Neural progenitor cell (in vitro differentiated cells): ENCODE data around the gene ZNF516. TPM values are rescaled to one million over a fixed set of nuclear protein-coding genes. Genes with fewer than 3 reads are reported as not detected.

Experiments
- DNase-seq: peaks from one replicate; pipeline ENCODE4 v3.0.0-alpha.2; 2016; ENCODE audit warnings: low spot score
- H2AFZ ChIP-seq: fragments of 200-600 bp; sonication (generic); replicated peaks from 2 replicates; pipeline ENCODE4 v1.6.1; 2016; ENCODE audit warnings: antibody characterized with exemption
- H3F3A ChIP-seq: fragments of 200-600 bp; sonication (generic); 2 replicates; pipeline ENCODE4 v1.6.1; 2016; ENCODE audit warnings: antibody characterized with exemption, low read depth
- H3K27ac ChIP-seq: fragments of 200-600 bp; sonication (generic); 2 replicates; pipeline ENCODE4 v1.5.1; 2016; ENCODE audit warnings: mild to moderate bottlenecking
- H3K27me3 ChIP-seq: fragments of 200-600 bp; sonication (generic); 2 replicates; pipeline ENCODE4 v1.6.1; 2016; ENCODE audit warnings: mild to moderate bottlenecking, moderate library complexity
- H3K36me3 ChIP-seq: fragments of 200-600 bp; sonication (generic); 2 replicates; pipeline ENCODE4 v1.5.1; 2016
- H3K4me1 ChIP-seq: fragments of 200-600 bp; sonication (generic); 2 replicates; pipeline ENCODE4 v1.6.1; 2016; ENCODE audit warnings: mixed run types
- H3K4me2 ChIP-seq: fragments of 200-600 bp; sonication (generic); 2 replicates; pipeline ENCODE4 v1.6.1; 2016
- H3K4me3 ChIP-seq: fragments of 200-600 bp; sonication (generic); 2 replicates; pipeline ENCODE4 v1.5.1; 2016
- H3K79me2 ChIP-seq: fragments of 200-600 bp; sonication (generic); 2 replicates; pipeline ENCODE4 v1.6.1; 2016; ENCODE audit warnings: low read depth
- H3K9ac ChIP-seq: fragments of 200-600 bp; sonication (generic); 2 replicates; pipeline ENCODE4 v1.6.1; 2016
- H3K9me3 ChIP-seq: fragments of 200-600 bp; sonication (generic); 2 replicates; pipeline ENCODE4 v1.5.1; 2016; ENCODE audit warnings: low read depth
- H4K20me1 ChIP-seq: fragments of 200-600 bp; sonication (generic); 2 replicates; pipeline ENCODE4 v1.6.1; 2016; ENCODE audit warnings: low read depth
- H3K27ac Mint-ChIP-seq: 3 replicates; pipeline ENCODE4 v1.8.0; 2021; ENCODE audit warnings: mixed read lengths
- H3K27me3 Mint-ChIP-seq: 2 replicates; pipeline ENCODE4 v1.8.0; 2022; ENCODE audit warnings: low read depth, mild to moderate bottlenecking, inconsistent platforms, moderate library complexity, mixed read lengths; ENCODE audit not compliant: insufficient read depth
- H3K36me3 Mint-ChIP-seq: 3 replicates; pipeline ENCODE4 v1.8.0; 2021; ENCODE audit warnings: mixed read lengths
- H3K4me1 Mint-ChIP-seq: 3 replicates; pipeline ENCODE4 v1.8.0; 2021; ENCODE audit warnings: mixed read lengths
- H3K4me3 Mint-ChIP-seq: 3 replicates; pipeline ENCODE4 v1.8.0; 2021; ENCODE audit warnings: mild to moderate bottlenecking, moderate library complexity, mixed read lengths
- H3K9me3 Mint-ChIP-seq: 3 replicates; pipeline ENCODE4 v1.8.0; 2020; ENCODE audit warnings: mixed read lengths
- CTCF ChIP-seq: fragments of 200-600 bp; sonication (generic); IDR thresholded peaks from 2 replicates; pipeline ENCODE4 v1.5.1; 2017; ENCODE audit warnings: antibody characterized with exemption, mild to moderate bottlenecking
- EZH2 ChIP-seq: fragments of 200-600 bp; sonication (generic); IDR thresholded peaks from 2 replicates; pipeline ENCODE4 v1.6.1; 2017; ENCODE audit warnings: antibody characterized with exemption, mild to moderate bottlenecking, moderate library complexity
- EZH2phosphoT487 ChIP-seq: fragments of 200-600 bp; sonication (generic); IDR thresholded peaks from 2 replicates; pipeline ENCODE4 v1.6.1; 2017; ENCODE audit warnings: antibody characterized with exemption
- total RNA-seq: library from RNA; depleted of rRNA; stranded (reverse); fragments of >200 nt; gene quantifications from 2 replicates; pipeline ENCODE4 v1.2.3, GENCODE V29; 2015; ENCODE audit warnings: low replicate concordance

The ZNF516 gene
- total RNA-seq, 1 donor from 2014 or later: 45.5 TPM

GRCh38 chr18:76431437-76432273 is 63.4 kb downstream of the ZNF516 start:
- Mint-ChIP-seq H3K36me3 (peaks cover 64% of the 10 kb centered on the region), H3K9me3 (peaks cover 39% of the 10 kb centered on the region), H3K27me3 (peaks cover 5% of the 10 kb centered on the region), H3K4me1 (peaks cover 34% of the 10 kb centered on the region), H3K4me3 (no peak overlapping the region), H3K27ac (no peak overlapping the region)
- H3K27ac ChIP-seq: no peak overlapping the region
- no peaks in the 10 kb centered on the region for H3K27me3 ChIP-seq
- no peak overlapping the region for H3K4me3 ChIP-seq
- TF ChIP-seq EZH2 (no peak), EZH2phosphoT487 (no peak), CTCF (no peak)
- H3F3A ChIP-seq: no peaks in the 10 kb centered on the region
- H3K4me2 ChIP-seq: no peak overlapping the region
- peaks cover 100% of the 10 kb centered on the region for H4K20me1 ChIP-seq
- H3K9ac ChIP-seq: no peak overlapping the region
- DNase-seq: no peak
- H3K36me3 ChIP-seq: no peaks in the 10 kb centered on the region
- no peaks in the 10 kb centered on the region for H3K4me1 ChIP-seq
- H3K9me3 ChIP-seq: no peaks in the 10 kb centered on the region
- H3K79me2 ChIP-seq: peaks cover 99% of the 10 kb centered on the region
- no peak overlapping the region for H2AFZ ChIP-seq

GRCh38 chr18:76430636-76431035 is 64.4 kb downstream of the ZNF516 start:
- Mint-ChIP-seq H3K27me3 (peaks cover 5% of the 10 kb centered on the region), H3K36me3 (peaks cover 61% of the 10 kb centered on the region), H3K4me3 (no peak overlapping the region), H3K9me3 (peaks cover 39% of the 10 kb centered on the region), H3K27ac (no peak overlapping the region), H3K4me1 (peaks cover 41% of the 10 kb centered on the region)
- Histone ChIP-seq H3K27ac (no peak overlapping the region), H3K4me2 (no peak overlapping the region), H3K9ac (no peak overlapping the region), H4K20me1 (peaks cover 100% of the 10 kb centered on the region), H3K9me3 (no peaks in the 10 kb centered on the region), H3F3A (no peaks in the 10 kb centered on the region), H3K4me3 (no peak overlapping the region), H3K79me2 (peaks cover 99% of the 10 kb centered on the region), H2AFZ (no peak overlapping the region), H3K36me3 (no peaks in the 10 kb centered on the region), H3K27me3 (no peaks in the 10 kb centered on the region), H3K4me1 (peaks cover 10% of the 10 kb centered on the region)
- DNase-seq: no peak
- TF ChIP-seq EZH2phosphoT487 (no peak), CTCF (no peak), EZH2 (no peak)

GRCh38 chr18:76429262-76430126 is 65.5 kb downstream of the ZNF516 start:
- H3K36me3 ChIP-seq: no peaks in the 10 kb centered on the region
- TF ChIP-seq EZH2phosphoT487 (no peak), CTCF (no peak), EZH2 (no peak)
- H4K20me1 ChIP-seq: peaks cover 100% of the 10 kb centered on the region
- Mint-ChIP-seq H3K27ac (no peak overlapping the region), H3K4me3 (no peak overlapping the region), H3K4me1 (peaks cover 45% of the 10 kb centered on the region), H3K9me3 (peaks cover 37% of the 10 kb centered on the region), H3K36me3 (peaks cover 51% of the 10 kb centered on the region), H3K27me3 (peaks cover 6% of the 10 kb centered on the region)
- H3K9me3 ChIP-seq: no peaks in the 10 kb centered on the region
- no peaks in the 10 kb centered on the region for H3F3A ChIP-seq
- H3K27me3 ChIP-seq: no peaks in the 10 kb centered on the region
- no peak for DNase-seq
- no peak overlapping the region for H3K27ac ChIP-seq
- H3K9ac ChIP-seq: no peak overlapping the region
- no peak overlapping the region for H3K4me2 ChIP-seq
- H3K4me1 ChIP-seq: peaks cover 10% of the 10 kb centered on the region
- no peak overlapping the region for H3K4me3 ChIP-seq
- H3K79me2 ChIP-seq: peaks cover 99% of the 10 kb centered on the region
- H2AFZ ChIP-seq: no peak overlapping the region
